Activated effector memory CD4-positive, alpha-beta T cell treated with anti-CD3 and anti-CD28 coated beads, Interleukin-2, amount 50 U/mL, for 16 hours (primary cell): Measurements from ENCODE around the gene TUBA3E.

ENCODE experiments used
- DNase-seq: peaks from one replicate; pipeline ENCODE4 v3.0.0-alpha.2; 2020

Gene TUBA3E

GRCh38 chr2:130142396-130143265, 55.6 kb downstream of the TUBA3E start:
- peak; percentile 30 for DNase-seq
